OCI-LY3 (cell line): ENCODE data around the gene INSIG1.

ENCODE experiments used
- H2AFZ ChIP-seq: fragments of 200-600, 300-600 bp; shearing (Covaris generic); 2 replicates; pipeline ENCODE4 v1.6.0; 2014; ENCODE audit warnings: antibody characterized with exemption, low read depth, low read length
- H3K27ac ChIP-seq: fragments of 200-600, 300-600 bp; sonication (generic); 2 replicates; pipeline ENCODE4 v1.5.1; 2014; ENCODE audit warnings: mild to moderate bottlenecking, low read length, moderate library complexity, mixed read lengths
- H3K27me3 ChIP-seq: fragments of 200-600, 300-600 bp; sonication (generic); 2 replicates; pipeline ENCODE4 v1.6.1; 2014; ENCODE audit warnings: low read depth, low read length, mixed read lengths
- H3K36me3 ChIP-seq: fragments of 200-600, 300-600 bp; sonication (generic); replicated peaks from 2 replicates; pipeline ENCODE3; 2014; ENCODE audit warnings: low read depth, low read length, mixed read lengths
- H3K4me1 ChIP-seq: fragments of 300-600, 200-600 bp; sonication (generic); 2 replicates; pipeline ENCODE4 v1.6.1; 2014; ENCODE audit warnings: low read length, mixed read lengths
- H3K4me2 ChIP-seq: fragments of 200-600, 300-600 bp; sonication (generic); 2 replicates; pipeline ENCODE4 v1.6.1; 2014; ENCODE audit warnings: low read length, mixed read lengths
- H3K4me3 ChIP-seq: fragments of 300-600, 200-600 bp; sonication (generic); 2 replicates; pipeline ENCODE4 v1.5.1; 2014; ENCODE audit warnings: antibody characterized with exemption, mild to moderate bottlenecking, low read length, moderate library complexity
- H3K79me2 ChIP-seq: fragments of 300-600, 200-600 bp; shearing (Covaris generic); 2 replicates; pipeline ENCODE4 v1.6.1; 2014; ENCODE audit warnings: mild to moderate bottlenecking, low read length, mixed read lengths
- H3K9ac ChIP-seq: fragments of 300-600, 200-600 bp; shearing (Covaris generic); 2 replicates; pipeline ENCODE4 v1.6.0; 2014; ENCODE audit warnings: mild to moderate bottlenecking, low read length, moderate library complexity
- H3K9me3 ChIP-seq: fragments of 200-600, 300-600 bp; shearing (Covaris generic); 2 replicates; pipeline ENCODE4 v1.6.1; 2014; ENCODE audit warnings: low read length, mixed read lengths; ENCODE audit not compliant: insufficient read depth
- H4K20me1 ChIP-seq: fragments of 200-600, 300-600 bp; sonication (generic); 2 replicates; pipeline ENCODE4 v1.6.1; 2016; ENCODE audit warnings: low read length, mixed read lengths; ENCODE audit not compliant: insufficient read depth
- EZH2phosphoT487 ChIP-seq: fragments of 200-600 bp; shearing (Covaris generic); IDR thresholded peaks from 2 replicates; pipeline ENCODE4 v1.6.1; 2018; ENCODE audit warnings: antibody characterized with exemption, mixed run types, low read depth
- TF ChIP-seq, protein P1 (sequence below): fragments of 200-600, 300-600 bp; sonication (generic); IDR thresholded peaks from 2 replicates; pipeline ENCODE4 v1.5.1; 2014; ENCODE audit warnings: antibody characterized with exemption, low read length, low read depth

The INSIG1 gene

DNA sequence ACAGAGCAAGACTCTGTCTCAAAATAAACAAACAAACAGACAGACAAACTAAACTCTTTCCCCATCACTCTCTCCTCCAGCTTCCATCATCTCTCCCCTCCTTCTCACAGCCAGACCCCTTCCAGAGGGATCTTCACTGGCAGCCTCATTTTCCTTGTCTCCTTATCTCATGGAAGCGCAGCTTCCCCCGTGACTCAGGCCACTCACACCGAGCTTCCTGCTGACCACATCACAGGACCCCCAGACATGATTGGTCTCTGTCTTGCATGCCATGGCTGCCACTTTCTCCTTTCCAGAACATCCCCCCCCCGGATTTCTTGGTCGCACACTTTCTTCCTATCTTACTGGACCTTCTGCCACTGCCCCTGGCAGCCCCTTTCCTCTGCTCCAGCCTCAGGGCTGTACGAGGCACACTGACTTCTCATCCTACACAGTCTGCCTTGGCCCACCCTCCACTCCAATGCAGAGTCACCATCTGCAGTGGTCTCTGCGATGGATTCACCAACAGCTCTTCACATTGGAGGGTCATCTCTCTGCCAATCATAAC lies 4.9 kb upstream of the INSIG1 start:
- no peak overlapping the region for H2AFZ ChIP-seq
- TF ChIP-seq, protein P1, sequence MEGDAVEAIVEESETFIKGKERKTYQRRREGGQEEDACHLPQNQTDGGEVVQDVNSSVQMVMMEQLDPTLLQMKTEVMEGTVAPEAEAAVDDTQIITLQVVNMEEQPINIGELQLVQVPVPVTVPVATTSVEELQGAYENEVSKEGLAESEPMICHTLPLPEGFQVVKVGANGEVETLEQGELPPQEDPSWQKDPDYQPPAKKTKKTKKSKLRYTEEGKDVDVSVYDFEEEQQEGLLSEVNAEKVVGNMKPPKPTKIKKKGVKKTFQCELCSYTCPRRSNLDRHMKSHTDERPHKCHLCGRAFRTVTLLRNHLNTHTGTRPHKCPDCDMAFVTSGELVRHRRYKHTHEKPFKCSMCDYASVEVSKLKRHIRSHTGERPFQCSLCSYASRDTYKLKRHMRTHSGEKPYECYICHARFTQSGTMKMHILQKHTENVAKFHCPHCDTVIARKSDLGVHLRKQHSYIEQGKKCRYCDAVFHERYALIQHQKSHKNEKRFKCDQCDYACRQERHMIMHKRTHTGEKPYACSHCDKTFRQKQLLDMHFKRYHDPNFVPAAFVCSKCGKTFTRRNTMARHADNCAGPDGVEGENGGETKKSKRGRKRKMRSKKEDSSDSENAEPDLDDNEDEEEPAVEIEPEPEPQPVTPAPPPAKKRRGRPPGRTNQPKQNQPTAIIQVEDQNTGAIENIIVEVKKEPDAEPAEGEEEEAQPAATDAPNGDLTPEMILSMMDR = no peak
- no peak for TF ChIP-seq EZH2phosphoT487

DNA sequence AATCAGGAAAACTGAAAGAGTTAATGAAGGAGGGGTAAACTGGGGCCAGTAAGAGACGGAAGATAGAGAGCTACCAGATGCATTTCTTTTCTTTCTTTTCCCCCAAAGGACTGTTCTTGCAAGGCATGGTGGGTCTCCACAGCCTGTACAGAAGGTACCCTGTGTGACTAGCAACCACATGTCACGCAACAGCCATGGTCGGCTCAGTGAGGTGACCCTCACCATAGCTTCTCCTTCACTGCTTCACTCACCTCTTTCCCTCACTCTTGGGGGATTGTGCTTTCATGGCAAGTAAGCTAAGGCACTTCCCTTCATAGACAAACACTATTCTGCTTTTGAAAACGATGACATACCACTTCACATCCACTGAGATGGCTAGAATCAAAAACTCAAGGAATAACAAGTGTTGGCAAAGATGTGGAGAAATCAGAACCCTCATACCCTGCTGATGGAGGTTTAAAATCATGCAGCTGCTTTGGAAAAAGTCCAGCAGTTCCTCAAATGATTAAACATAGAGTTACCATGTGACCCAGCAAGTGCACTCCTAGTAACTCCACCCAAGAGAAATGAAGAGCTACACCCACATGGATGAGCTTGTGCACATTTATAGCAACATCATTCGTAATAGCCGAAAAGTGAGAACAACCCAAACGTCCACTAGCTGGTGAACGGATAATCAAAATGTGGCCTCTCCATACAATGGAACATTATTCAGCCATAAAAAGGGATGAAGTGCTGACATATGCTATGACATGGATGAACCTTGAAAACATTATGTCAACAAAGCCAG lies 3.8 kb upstream of the INSIG1 start:
- Histone ChIP-seq H3K79me2 (peaks cover 24% of the 10 kb centered on the region), H4K20me1 (no peaks in the 10 kb centered on the region), H2AFZ (no peak overlapping the region), H3K9ac (no peak overlapping the region), H3K27me3 (no peaks in the 10 kb centered on the region), H3K36me3 (peaks cover 25% of the 10 kb centered on the region), H3K4me1 (peaks cover 16% of the 10 kb centered on the region), H3K9me3 (no peaks in the 10 kb centered on the region), H3K4me2 (no peak overlapping the region), H3K4me3 (no peak overlapping the region), H3K27ac (no peak overlapping the region)
- no peak for TF ChIP-seq EZH2phosphoT487
- TF ChIP-seq, protein P1 = no peak

More for the DNA sequence above, 4.9 kb upstream of the INSIG1 start:
- Histone ChIP-seq H3K4me3 (no peak overlapping the region), H3K27ac (no peak overlapping the region), H3K4me2 (no peak overlapping the region), H3K27me3 (no peaks in the 10 kb centered on the region), H3K79me2 (peaks cover 12% of the 10 kb centered on the region), H3K4me1 (peaks cover 16% of the 10 kb centered on the region), H3K9ac (no peak overlapping the region), H3K9me3 (no peaks in the 10 kb centered on the region), H4K20me1 (no peaks in the 10 kb centered on the region), H3K36me3 (peaks cover 16% of the 10 kb centered on the region)

DNA sequence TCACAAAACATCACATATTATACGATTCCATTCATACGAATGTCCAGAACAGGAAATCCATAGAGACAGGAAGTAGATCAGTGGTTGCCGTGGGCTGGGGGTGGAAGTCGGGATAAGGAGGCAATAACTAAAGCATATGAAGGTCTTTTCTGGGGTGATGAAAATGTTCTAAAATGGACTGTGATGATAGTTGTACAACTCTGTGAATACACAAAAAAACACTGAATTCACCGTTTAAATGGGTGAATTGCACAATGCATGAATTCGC lies 3.2 kb upstream of the INSIG1 start:
- Histone ChIP-seq H3K4me3 (no peak overlapping the region), H3K36me3 (peaks cover 30% of the 10 kb centered on the region), H3K27me3 (no peaks in the 10 kb centered on the region), H3K27ac (no peak overlapping the region), H3K4me1 (peaks cover 16% of the 10 kb centered on the region), H3K79me2 (peaks cover 29% of the 10 kb centered on the region), H3K4me2 (no peak overlapping the region), H2AFZ (no peak overlapping the region), H3K9me3 (no peaks in the 10 kb centered on the region), H4K20me1 (peaks cover 5% of the 10 kb centered on the region), H3K9ac (no peak overlapping the region)
- no peak for TF ChIP-seq EZH2phosphoT487
- TF ChIP-seq, protein P1 = no peak

DNA sequence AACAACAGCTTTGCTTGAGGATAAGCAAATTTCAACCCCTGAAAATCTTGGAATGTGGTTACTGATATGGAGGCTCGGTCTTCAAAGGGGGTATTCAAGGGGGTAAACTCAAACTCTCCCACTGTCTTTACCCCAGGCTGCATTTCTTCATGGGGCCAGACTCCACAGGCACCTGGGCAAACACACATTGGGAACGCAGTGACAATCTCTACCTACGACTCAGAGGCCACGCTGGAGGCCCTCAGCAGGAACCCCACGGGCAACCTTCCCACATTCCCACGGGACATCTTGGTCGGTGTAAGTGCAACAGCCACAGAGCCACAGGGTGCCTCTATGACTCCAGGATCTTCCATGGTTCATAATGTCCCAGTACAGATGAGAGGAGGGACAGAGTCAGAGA lies 2.2 kb upstream of the INSIG1 start:
- Histone ChIP-seq H3K79me2 (peaks cover 39% of the 10 kb centered on the region), H2AFZ (no peak overlapping the region), H3K27me3 (no peaks in the 10 kb centered on the region), H4K20me1 (peaks cover 15% of the 10 kb centered on the region), H3K4me1 (peaks cover 19% of the 10 kb centered on the region), H3K36me3 (peaks cover 41% of the 10 kb centered on the region), H3K4me2 (no peak overlapping the region), H3K4me3 (no peak overlapping the region), H3K9ac (no peak overlapping the region), H3K27ac (no peak overlapping the region), H3K9me3 (no peaks in the 10 kb centered on the region)
- TF ChIP-seq EZH2phosphoT487 = no peak
- TF ChIP-seq, protein P1 = no peak
